ENCODE data around the gene KRT84.

Gene KRT84

GRCh38 chr12:52331039-52331438 lies 54.4 kb downstream of the KRT84 start:
- ChIA-PET CTCF (interaction anchor here (1.0 to 2.1 kb wide), 2 partner anchors 24 to 52 kb away, joined by 3 to 9 read pairs; no protein-coding TSS in a partner anchor), POLR2A (interaction anchor here (0.5 kb wide), 1 partner anchor 15 kb away, joined by 3 read pairs; no protein-coding TSS in a partner anchor)
- TF ChIP-seq, protein P1, sequence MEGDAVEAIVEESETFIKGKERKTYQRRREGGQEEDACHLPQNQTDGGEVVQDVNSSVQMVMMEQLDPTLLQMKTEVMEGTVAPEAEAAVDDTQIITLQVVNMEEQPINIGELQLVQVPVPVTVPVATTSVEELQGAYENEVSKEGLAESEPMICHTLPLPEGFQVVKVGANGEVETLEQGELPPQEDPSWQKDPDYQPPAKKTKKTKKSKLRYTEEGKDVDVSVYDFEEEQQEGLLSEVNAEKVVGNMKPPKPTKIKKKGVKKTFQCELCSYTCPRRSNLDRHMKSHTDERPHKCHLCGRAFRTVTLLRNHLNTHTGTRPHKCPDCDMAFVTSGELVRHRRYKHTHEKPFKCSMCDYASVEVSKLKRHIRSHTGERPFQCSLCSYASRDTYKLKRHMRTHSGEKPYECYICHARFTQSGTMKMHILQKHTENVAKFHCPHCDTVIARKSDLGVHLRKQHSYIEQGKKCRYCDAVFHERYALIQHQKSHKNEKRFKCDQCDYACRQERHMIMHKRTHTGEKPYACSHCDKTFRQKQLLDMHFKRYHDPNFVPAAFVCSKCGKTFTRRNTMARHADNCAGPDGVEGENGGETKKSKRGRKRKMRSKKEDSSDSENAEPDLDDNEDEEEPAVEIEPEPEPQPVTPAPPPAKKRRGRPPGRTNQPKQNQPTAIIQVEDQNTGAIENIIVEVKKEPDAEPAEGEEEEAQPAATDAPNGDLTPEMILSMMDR (IDR thresholded peaks at IDR 0.05; ENCODE audit: control extremely low read depth, extremely low read depth, low read depth, missing control alignments): no peak
- DNase-seq (ENCODE audit: extremely low spot score): no peak

- ChIA-PET CTCF (interaction anchor here (0.7 to 5.2 kb wide), 27 partner anchors 9 to 652 kb away, joined by 3 to 48 read pairs (median 4); no protein-coding TSS in a partner anchor), POLR2A (no interaction called here)
- no peak for DNase-seq (ENCODE audit: extremely low spot score)
- TF ChIP-seq, protein P1 (IDR thresholded peaks at IDR 0.05; ENCODE audit: control extremely low read depth, extremely low read depth, low read depth, missing control alignments): no peak
These were observed 57.5 kb downstream of the KRT84 start for GRCh38 chr12:52327830-52328500.
